Keratinocyte (primary cell): Measurements from ENCODE around the gene SLC25A39. TPM values are rescaled to one million over a fixed set of nuclear protein-coding genes. Genes with fewer than 3 reads are reported as not detected.

Experiments used
- DNase-seq: peaks from one replicate; pipeline ENCODE4 v3.0.0-alpha.2; 2011; ENCODE audit warnings: low read depth, missing footprints, low spot score
- FAIRE-seq: peaks from 2 replicates; lab custom pipeline; 2011; peaks lifted over from hg19 to GRCh38; lab: Jason Lieb, UNC
- H2AFZ ChIP-seq: 2 replicates; pipeline ENCODE4 v1.6.0; 2012; ENCODE audit warnings: low read length, control low read depth, inconsistent platforms; ENCODE audit not compliant: control insufficient read depth
- H3K27ac ChIP-seq: 2 replicates; pipeline ENCODE4 v1.5.1; 2011; ENCODE audit warnings: low read length; ENCODE audit not compliant: control insufficient read depth, insufficient read depth
- H3K27me3 ChIP-seq: 3 replicates; pipeline ENCODE4 v1.6.0; 2011; ENCODE audit warnings: low read length; ENCODE audit not compliant: control insufficient read depth, insufficient read depth; ENCODE audit errors: extremely low read depth
- H3K36me3 ChIP-seq, 2 experiments: 2 replicates in 1 of 2; 3 replicates in 1 of 2; pipeline ENCODE4 v1.5.1; 2011; ENCODE audit warnings: low read length in 2 of 2, mild to moderate bottlenecking in 1 of 2; ENCODE audit not compliant: control insufficient read depth in 2 of 2, insufficient read depth in 2 of 2; ENCODE audit errors: extremely low read depth in 1 of 2
- H3K4me1 ChIP-seq: 3 replicates; pipeline ENCODE4 v1.5.1; 2011; ENCODE audit warnings: low read length; ENCODE audit not compliant: control insufficient read depth, insufficient read depth; ENCODE audit errors: extremely low read depth
- H3K4me2 ChIP-seq: 3 replicates; pipeline ENCODE4 v1.6.0; 2011; ENCODE audit warnings: low read depth, low read length; ENCODE audit not compliant: control insufficient read depth, insufficient read depth; ENCODE audit errors: extremely low read depth
- H3K4me3 ChIP-seq, 3 experiments: fragments of 200-600 bp in 1 of 3; sonication (generic) in 1 of 3; 2 replicates in 2 of 3; 3 replicates in 1 of 3; pipeline ENCODE4 v1.5.1; 2011 to 2016; ENCODE audit warnings: low read length in 3 of 3, mild to moderate bottlenecking in 3 of 3, control low read depth in 2 of 3, inconsistent platforms in 1 of 3, low read depth in 1 of 3, mixed read lengths in 1 of 3, mixed run types in 1 of 3, moderate library complexity in 1 of 3; ENCODE audit not compliant: control insufficient read depth in 2 of 3, insufficient read depth in 2 of 3; ENCODE audit errors: extremely low read depth in 1 of 3
- H3K79me2 ChIP-seq: 2 replicates; pipeline ENCODE4 v1.6.0; 2012; ENCODE audit warnings: low read length; ENCODE audit not compliant: control insufficient read depth, insufficient read depth
- H3K9ac ChIP-seq: 3 replicates; pipeline ENCODE4 v1.6.0; 2011; ENCODE audit warnings: low read length; ENCODE audit not compliant: control insufficient read depth, insufficient read depth; ENCODE audit errors: extremely low read depth
- H3K9me1 ChIP-seq: 3 replicates; pipeline ENCODE4 v1.6.0; 2011; ENCODE audit warnings: low read length; ENCODE audit not compliant: control insufficient read depth, insufficient read depth; ENCODE audit errors: extremely low read depth
- H3K9me3 ChIP-seq: 2 replicates; pipeline ENCODE4 v1.5.1; 2012; ENCODE audit warnings: low read depth, low read length; ENCODE audit not compliant: control insufficient read depth
- H4K20me1 ChIP-seq: 3 replicates; pipeline ENCODE4 v1.6.0; 2011; ENCODE audit warnings: low read length; ENCODE audit not compliant: control insufficient read depth, insufficient read depth; ENCODE audit errors: extremely low read depth
- EZH2 ChIP-seq: IDR thresholded peaks from one replicate; pipeline ENCODE4 v1.6.1; 2012; ENCODE audit warnings: inconsistent platforms, mild to moderate bottlenecking, low read length, moderate library complexity
- dilution Hi-C: fragments of 300-500 bp; cut with MboI; formaldehyde crosslinking; loops from one replicate; pipeline ENCODE4 v1.7.0; 2020; ENCODE audit warnings: low sequenced_read_pairs; ENCODE audit not compliant: extremely low pct_ligation_motif_present
- polyA plus RNA-seq, 5 experiments: library from polyadenylated mRNA; depleted of rRNA in 3 of 5; stranded (reverse) in 3 of 5; stranded (forward) in 1 of 5; unstranded in 1 of 5; fragments of >200 nt; gene quantifications; 1 replicate in 1 of 5; 2 replicates in 3 of 5; 3 replicates in 1 of 5; pipeline versions ENCODE4 v1.2.1 to v1.2.3, GENCODE V29; 2011 to 2012; ENCODE audit warnings: missing spikeins in 2 of 5, low read depth in 1 of 5, low replicate concordance in 1 of 5
- TF ChIP-seq, protein P1 (sequence below), 3 experiments: IDR thresholded peaks in 1 of 3; conservative IDR thresholded peaks in 1 of 3; optimal IDR thresholded peaks in 1 of 3; 2 replicates in 2 of 3; 3 replicates in 1 of 3; pipeline versions ENCODE3 to v1.5.1; 2011; ENCODE audit warnings: low read length in 3 of 3, mild to moderate bottlenecking in 3 of 3, moderate library complexity in 2 of 3, control low read depth in 1 of 3, inconsistent platforms in 1 of 3; ENCODE audit not compliant: insufficient read depth in 2 of 3; ENCODE audit errors: extremely low read depth in 1 of 3

Gene SLC25A39
- polyA plus RNA-seq, 1 donor (not counting 4 experiments of a cell fraction or from before 2014, with no cell fraction given): 108 TPM

DNA sequence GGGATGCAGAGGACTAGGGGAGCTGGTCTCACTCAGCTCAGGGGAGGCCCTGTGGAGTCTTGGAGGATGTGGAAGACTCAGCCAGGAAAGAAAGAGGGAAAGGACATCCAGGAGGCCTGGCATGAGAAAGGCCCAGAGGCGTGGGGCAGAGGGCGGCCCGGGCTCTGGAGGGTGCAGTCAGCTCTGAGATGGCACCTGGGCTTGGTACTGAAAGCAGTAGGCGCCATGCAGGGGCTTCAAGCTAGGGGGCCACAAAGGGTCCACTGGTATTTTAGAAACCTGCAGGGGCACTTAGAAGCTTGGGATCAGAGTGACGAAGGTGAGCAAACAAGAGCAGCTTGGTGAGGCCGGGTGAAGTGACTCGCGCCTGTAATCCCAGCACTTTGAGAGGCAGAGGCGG, 33.4 kb upstream of the SLC25A39 start:
- no peak for FAIRE-seq
- DNase-seq: no peak
- Histone ChIP-seq H3K36me3 (no peaks in the 10 kb centered on the region), H3K27ac (no peak overlapping the region), H4K20me1 (no peaks in the 10 kb centered on the region), H3K9me1 (no peaks in the 10 kb centered on the region), H3K9ac (no peak overlapping the region), H2AFZ (no peak overlapping the region), H3K4me1 (no peaks in the 10 kb centered on the region), H3K79me2 (no peaks in the 10 kb centered on the region), H3K4me2 (no peak overlapping the region), H3K27me3 (peaks cover 12% of the 10 kb centered on the region), H3K4me3 (no peak overlapping the region), H3K9me3 (no peaks in the 10 kb centered on the region)
- dilution Hi-C loops: no loop called here
- no peak for TF ChIP-seq EZH2

GRCh38 chr17:44356241-44356640, 31.6 kb upstream of the SLC25A39 start:
- Histone ChIP-seq H3K79me2 (no peaks in the 10 kb centered on the region), H3K36me3 (peaks cover 6 to 16% of the 10 kb centered on the region in 2 experiments), H3K4me2 (no peak overlapping the region), H2AFZ (no peak overlapping the region), H3K27me3 (peaks cover 12% of the 10 kb centered on the region), H3K9me3 (no peaks in the 10 kb centered on the region), H3K9me1 (no peaks in the 10 kb centered on the region), H4K20me1 (no peaks in the 10 kb centered on the region), H3K27ac (no peak overlapping the region), H3K9ac (no peak overlapping the region), H3K4me1 (no peaks in the 10 kb centered on the region), H3K4me3 (no peak overlapping the region)
- dilution Hi-C loops: no loop called here
- TF ChIP-seq EZH2: no peak
- TF ChIP-seq, protein P1, sequence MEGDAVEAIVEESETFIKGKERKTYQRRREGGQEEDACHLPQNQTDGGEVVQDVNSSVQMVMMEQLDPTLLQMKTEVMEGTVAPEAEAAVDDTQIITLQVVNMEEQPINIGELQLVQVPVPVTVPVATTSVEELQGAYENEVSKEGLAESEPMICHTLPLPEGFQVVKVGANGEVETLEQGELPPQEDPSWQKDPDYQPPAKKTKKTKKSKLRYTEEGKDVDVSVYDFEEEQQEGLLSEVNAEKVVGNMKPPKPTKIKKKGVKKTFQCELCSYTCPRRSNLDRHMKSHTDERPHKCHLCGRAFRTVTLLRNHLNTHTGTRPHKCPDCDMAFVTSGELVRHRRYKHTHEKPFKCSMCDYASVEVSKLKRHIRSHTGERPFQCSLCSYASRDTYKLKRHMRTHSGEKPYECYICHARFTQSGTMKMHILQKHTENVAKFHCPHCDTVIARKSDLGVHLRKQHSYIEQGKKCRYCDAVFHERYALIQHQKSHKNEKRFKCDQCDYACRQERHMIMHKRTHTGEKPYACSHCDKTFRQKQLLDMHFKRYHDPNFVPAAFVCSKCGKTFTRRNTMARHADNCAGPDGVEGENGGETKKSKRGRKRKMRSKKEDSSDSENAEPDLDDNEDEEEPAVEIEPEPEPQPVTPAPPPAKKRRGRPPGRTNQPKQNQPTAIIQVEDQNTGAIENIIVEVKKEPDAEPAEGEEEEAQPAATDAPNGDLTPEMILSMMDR (optimal IDR thresholded peaks at IDR 0.05 in 1 of 3, IDR thresholded peaks at IDR 0.05 in 1 of 3, conservative IDR thresholded peaks at IDR 0.05 in 1 of 3; ENCODE audit: extremely low read depth in 1 of 3, insufficient read depth in 2 of 3, low read length in 3 of 3): peak in 1 of 3 experiments; percentile 20
- no peak for FAIRE-seq
- DNase-seq: no peak

- DNase-seq (no peak), FAIRE-seq (no peak)
- Histone ChIP-seq H3K9ac (no peak overlapping the region), H3K9me1 (no peaks in the 10 kb centered on the region), H3K4me3 (no peak overlapping the region), H2AFZ (no peak overlapping the region), H4K20me1 (no peaks in the 10 kb centered on the region), H3K9me3 (no peaks in the 10 kb centered on the region), H3K4me2 (no peak overlapping the region), H3K27ac (no peak overlapping the region), H3K79me2 (no peaks in the 10 kb centered on the region), H3K36me3 (peaks cover 11 to 18% of the 10 kb centered on the region in 2 experiments), H3K4me1 (no peaks in the 10 kb centered on the region), H3K27me3 (peaks cover 8% of the 10 kb centered on the region)
- dilution Hi-C loops: no loop called here
- TF ChIP-seq EZH2: no peak
- TF ChIP-seq, protein P1 (optimal IDR thresholded peaks at IDR 0.05 in 1 of 3, IDR thresholded peaks at IDR 0.05 in 1 of 3, conservative IDR thresholded peaks at IDR 0.05 in 1 of 3; ENCODE audit: extremely low read depth in 1 of 3, insufficient read depth in 2 of 3, low read length in 3 of 3): no peak
These were observed 31.0 kb upstream of the SLC25A39 start for GRCh38 chr17:44355642-44356099.
